ENCODE measurements around the gene PRSS36.
"Not testable (repeated sequence)": the region's sequence is repeated elsewhere in the genome, so short reads cannot be mapped to it uniquely, and the experiment has no call there.

The PRSS36 gene

GRCh38 chr16:31141489-31142108 lies 8.3 kb downstream of the PRSS36 start:
- DNase-seq, result no peak

- DNase-seq, result not testable (repeated sequence)
These were observed 8.8 kb downstream of the PRSS36 start for GRCh38 chr16:31141071-31141469.

GRCh38 chr16:31138621-31139578 lies 11.0 kb downstream of the PRSS36 start:
- no peak for DNase-seq

- DNase-seq, result not testable (repeated sequence)
These were observed 12.9 kb downstream of the PRSS36 start for GRCh38 chr16:31136822-31137499.

DNA sequence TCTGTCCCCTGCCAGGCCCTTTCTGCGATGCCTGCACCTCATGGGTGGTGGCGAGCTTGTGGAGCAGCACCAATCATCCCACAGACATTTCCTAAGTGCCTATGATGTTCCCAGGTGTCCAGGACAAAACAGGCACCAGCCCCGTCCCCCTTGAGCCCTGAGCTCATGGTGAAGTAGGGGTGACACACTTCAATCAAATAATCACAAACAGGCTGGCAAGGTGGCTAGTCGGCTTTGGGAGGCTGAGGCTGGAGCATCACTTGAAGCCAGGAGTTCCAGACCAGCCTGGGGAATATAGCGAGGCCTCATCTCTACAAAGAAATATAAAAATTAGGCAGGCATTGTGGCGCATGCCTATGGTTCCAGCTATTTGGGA lies 13.6 kb downstream of the PRSS36 start:
- no peak for DNase-seq

- DNase-seq, result no peak
These were observed 14.2 kb downstream of the PRSS36 start, which contains the start of gene PRSS8 for GRCh38 chr16:31135535-31136286. Gene PRSS8 (minus strand): TSS chr16:31135727. CDS start chr16:31135498, 229 bp downstream.

GRCh38 chr16:31134625-31135534 lies 15.0 kb downstream of the PRSS36 start:
- no peak for DNase-seq

- DNase-seq, result no peak
These were observed 15.7 kb downstream of the PRSS36 start for GRCh38 chr16:31134091-31134571.

- DNase-seq, result no peak
These were observed 16.8 kb downstream of the PRSS36 start for GRCh38 chr16:31133046-31133501.

GRCh38 chr16:31132303-31132979 lies 17.4 kb downstream of the PRSS36 start:
- no peak for DNase-seq

DNA sequence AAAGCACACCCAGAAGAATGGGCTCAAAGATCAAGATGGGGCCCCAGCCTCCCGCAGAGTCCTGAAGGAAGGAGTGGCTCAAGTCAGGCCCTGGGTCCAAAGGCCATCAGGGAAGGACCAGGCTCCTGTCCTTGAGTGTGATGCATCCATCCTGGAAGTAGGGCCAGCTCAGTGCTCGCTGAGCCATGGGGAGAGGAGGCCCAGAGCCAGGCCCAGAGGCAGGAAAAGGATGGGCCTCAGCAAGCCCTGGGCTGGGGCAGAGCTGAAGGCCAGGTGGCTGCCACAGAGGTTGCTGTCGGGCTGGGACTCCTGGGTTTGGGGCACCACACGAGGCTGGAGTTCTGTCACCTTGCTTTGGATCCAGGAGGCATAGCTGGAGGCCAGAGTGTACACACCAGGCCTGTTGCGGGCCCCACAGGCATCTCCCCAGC lies 18.0 kb downstream of the PRSS36 start:
- DNase-seq, result no peak

GRCh38 chr16:31131416-31131815 lies 18.4 kb downstream of the PRSS36 start:
- no peak for DNase-seq

DNA sequence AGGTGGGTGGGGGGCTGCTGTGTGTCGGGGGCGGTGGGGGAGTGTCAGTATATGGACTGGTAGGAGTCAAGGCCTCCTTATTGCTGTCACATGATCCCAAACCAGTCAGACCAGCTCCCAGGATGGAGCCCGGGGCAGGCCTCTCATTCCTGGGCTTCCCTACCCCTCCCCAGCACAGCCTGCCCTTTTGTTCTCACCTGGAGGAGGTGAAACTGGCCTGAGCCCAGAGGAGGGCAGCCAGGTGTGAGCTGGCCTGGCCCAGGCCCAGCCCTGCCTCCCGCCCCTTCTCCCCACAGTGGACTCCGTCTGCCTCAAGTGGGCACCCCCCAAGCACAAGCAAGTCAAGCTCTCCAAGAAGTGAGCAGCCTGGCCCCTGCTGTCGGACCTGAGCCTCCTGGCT lies 19.0 kb downstream of the PRSS36 start:
- DNase-seq, result no peak

GRCh38 chr16:31130336-31130891 lies 19.5 kb downstream of the PRSS36 start:
- no peak for DNase-seq

DNA sequence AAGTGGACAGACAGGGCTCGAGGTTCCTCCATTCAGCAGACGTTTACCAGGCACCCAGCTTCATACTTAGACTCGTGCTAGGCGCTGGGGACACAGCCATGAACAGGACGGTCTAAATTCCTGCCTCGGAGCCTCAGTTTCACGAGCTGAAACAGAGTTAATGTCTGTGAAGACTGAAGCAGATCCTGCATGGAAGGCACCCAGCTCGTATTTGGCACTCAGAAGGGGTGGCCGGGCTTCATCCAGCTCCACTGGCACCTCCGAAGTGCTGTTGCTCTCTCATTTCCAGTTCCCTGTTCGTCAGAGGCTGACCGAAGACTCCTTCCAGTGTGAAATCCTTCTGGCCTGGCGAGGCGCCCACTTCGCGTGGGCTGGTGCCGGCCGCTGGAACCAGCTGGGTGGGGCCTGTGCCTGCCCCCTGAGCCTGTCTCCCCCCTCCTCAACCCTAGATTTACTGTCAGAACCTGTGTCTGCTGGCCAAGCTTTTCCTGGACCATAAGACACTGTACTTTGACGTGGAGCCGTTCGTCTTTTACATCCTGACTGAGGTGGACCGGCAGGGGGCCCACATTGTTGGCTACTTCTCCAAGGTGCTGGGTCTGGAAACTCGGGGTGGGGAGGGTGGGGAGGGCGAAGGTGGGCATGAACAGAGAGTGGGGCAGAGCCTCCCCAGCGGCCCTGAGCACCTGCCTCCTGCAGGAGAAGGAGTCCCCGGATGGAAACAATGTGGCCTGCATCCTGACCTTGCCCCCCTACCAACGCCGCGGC lies 20.1 kb downstream of the PRSS36 start:
- no peak for DNase-seq

DNA sequence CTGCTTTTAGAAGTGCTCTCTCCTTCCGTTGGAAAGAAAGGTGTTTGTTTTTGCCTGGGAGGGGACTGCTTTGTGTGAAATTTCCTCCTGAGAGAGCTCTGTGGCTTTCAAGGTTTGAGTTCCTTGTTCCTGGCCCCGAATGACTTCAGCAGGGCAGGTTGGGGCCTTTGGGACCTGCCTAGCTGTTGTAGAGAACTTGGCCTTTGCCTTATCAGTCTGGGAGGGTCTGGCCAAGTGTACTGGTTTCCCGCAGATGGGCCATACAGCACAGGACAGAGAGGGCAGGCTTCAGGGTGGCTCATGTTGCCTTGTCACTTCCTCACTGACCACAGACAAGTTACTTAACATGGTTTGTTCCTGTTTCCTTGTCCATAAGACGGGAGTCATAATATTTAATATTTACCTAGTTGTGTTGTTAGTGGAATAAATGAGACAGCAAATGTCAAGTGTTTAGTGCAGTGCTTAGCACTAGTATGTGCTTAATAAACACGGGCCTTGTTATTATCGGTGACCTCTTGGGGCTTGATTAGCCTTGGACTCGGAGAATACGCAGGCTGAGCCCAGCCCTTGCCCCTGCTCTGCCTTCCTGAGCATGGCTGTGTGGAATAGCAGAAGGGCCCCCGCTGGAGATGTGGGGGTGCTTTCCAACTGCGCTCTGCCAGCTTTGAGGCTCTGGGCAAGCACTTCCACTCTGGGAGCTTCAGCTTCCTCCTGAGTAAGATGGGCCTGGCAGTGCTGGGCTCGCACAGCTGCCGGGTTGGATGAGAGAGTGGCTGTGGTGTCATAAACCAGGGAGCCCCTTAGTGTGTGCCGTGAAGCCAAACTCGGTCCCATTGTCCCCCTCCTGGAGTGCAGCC lies 20.9 kb downstream of the PRSS36 start:
- DNase-seq, result no peak

DNA sequence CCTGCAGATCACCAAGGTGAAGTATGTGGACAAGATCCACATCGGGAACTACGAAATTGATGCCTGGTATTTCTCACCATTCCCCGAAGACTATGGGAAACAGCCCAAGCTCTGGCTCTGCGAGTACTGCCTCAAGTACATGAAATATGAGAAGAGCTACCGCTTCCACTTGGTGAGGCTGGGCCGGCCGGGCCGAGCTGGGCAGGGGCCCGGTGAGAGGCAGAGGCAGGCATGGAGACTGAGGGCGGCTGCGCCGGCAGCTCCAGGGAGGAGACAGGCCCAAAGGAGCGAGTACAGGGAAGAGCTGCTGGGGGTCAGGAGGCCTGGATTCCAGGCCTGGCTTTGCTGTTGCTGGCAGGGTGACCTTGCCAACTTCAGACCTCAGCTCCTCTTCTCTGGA lies 22.7 kb downstream of the PRSS36 start:
- no peak for DNase-seq

GRCh38 chr16:31125844-31126243 lies 24.0 kb downstream of the PRSS36 start:
- no peak for DNase-seq

- DNase-seq, result no peak
These were observed 29.7 kb downstream of the PRSS36 start for GRCh38 chr16:31120129-31120528.

All from CD4-positive, alpha-beta T cell treated with Interleukin-6 for 4 hours (primary cell).